HG03575 (cell line): Measurements from ENCODE around the gene MRPL41.
"Not testable (repeated sequence)": the region's sequence is repeated elsewhere in the genome, so short reads cannot be mapped to it uniquely, and the experiment has no call there.

ENCODE experiments used
- ATAC-seq: cut with Tn5 transposase; IDR thresholded peaks from one replicate; pipeline ENCODE4 v1.9.1; 2021; ENCODE audit not compliant: unreplicated experiment, insufficient number of reproducible peaks, low FRiP score; ENCODE audit errors: extremely low read depth

Gene MRPL41

DNA sequence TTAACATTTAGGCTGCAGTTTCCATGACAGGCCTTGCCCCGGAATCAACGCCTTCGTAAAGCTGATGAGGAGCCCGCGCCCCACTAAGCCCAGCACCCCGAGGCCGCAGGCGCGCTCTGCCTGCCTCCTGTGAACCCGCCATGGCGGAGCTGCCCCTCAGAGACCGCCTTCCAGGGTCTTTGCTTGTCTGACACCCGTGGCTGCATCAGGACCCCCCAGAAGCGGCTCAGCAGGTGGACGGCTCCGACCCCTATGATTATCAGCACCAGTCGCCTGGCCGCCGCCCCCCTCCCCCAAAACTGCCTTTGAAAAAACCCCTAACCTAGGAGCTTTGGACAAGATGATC, 27.6 kb downstream of the MRPL41 start:
- no peak for ATAC-seq

DNA sequence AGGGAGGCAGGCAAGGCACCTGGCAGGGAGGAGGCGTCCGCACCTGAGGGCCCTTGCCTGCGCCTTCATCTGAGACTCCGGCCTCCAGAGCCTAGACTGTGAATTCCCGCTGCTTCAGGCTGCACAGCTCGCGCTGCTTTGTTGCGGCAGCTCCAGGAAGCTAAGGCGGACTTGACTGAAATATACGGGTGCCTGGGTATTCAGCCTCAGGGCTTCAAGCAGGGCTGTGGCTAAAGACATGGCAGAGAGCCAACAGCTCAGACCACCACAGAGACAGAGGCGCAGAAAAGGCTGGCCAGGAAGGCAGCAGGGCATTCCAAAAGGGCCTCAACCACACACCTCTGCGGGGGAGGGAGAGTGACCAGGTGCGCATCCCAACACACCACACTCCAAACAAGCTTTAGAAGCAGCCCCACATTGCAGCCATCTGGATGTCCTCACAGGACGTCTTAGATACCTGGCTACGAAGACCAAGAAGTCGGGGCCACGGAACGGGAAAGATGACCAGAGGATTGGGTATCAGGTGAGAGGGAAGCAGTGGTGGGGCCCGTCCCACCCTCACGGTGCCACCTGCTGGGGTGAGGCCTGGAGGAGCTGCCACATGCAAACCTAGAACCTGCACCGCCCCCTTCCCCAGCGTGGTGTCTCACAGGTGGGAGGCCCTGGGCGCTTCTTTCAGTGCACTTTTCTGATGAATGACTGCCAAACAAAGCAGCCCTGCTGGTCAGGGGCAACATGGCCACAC, 28.7 kb downstream of the MRPL41 start:
- ATAC-seq, result no peak

DNA sequence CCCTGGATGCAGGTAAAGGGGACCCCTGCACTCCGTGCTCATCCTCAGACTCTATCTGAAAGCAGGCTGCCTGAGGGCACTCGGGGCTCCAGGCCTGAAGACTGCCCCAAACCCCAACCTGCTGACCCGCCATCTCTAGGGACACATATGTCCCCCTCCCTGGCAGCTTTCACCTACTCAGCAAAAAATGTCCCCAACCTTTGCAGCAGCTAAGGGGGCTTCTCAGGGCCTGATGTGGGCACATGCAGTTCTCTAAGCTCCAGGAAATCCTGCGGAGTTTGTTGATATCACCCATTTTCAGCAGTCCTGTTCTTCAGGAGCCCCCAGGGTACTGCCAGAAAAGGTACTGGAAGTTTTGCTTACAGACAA, 29.3 kb downstream of the MRPL41 start:
- ATAC-seq, result no peak

DNA sequence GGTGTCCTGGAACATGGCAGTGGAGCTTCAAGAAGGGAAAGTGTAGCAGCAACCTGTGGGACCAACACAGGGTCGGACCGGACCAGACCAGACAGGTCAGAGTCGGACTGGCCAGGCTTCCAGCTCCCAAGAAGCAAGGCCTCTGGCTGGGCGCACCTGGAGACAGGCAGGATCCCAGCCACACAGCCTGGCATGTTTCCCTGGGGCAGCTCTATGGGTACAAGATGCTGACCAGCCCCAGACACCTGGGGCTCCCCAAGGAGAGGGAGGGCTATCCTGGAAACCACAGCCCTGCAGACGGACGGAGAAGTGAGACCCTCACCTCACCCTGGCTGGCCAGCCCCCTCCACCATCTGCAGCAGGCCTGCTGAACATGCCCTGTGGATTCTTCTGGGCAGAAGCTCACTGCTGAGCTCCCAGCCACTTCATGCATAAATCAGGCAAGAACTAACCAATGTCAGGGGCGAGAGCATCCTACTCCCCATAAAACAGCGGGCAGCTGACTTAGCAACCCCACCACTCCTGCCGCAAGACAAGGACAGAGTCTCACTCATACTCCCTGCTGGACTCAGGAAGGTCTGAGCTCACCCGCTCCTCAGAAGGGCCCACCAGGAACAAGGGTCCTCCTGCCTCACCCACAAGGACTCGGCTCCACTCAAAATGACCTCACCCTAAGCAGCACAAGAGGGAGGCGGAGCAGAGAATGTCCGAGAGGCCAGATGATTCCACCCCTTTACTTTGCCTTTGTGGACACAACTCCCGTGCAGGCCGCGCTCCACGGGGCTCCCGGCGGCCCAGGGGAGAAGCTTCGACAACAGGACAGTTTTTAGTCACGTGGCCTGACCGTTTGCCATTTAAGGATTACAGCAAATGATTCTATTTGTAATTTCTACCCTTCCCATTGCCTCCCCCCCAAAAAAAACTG, 29.9 kb downstream of the MRPL41 start:
- no peak for ATAC-seq

DNA sequence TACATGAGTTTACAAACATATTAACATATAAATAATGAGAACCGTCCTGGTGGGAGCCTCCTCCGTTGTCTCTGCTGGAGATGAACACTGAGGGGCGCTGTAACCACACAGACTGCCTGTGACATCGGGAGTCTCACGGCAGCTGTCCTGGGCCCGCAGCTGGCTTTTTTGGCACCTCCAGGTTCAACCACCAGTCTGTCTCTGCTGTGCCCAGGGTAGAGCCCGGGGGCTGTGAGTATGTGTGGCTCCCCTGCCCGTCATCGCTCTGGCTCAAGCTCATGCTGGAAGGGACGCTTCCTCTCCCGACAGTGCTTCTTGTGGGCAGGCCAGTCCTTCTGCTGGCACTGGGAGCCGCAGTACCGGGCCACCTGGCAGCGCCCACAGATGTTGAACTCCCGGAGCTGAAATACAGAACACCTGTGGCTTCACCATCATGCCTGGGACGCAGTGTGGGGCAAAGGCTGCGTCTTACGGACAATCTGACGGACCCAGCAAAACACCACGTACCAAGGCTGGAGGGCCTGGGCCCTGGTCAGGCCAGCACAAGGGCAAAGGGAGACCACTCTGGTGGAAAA, 30.7 kb downstream of the MRPL41 start:
- no peak for ATAC-seq

DNA sequence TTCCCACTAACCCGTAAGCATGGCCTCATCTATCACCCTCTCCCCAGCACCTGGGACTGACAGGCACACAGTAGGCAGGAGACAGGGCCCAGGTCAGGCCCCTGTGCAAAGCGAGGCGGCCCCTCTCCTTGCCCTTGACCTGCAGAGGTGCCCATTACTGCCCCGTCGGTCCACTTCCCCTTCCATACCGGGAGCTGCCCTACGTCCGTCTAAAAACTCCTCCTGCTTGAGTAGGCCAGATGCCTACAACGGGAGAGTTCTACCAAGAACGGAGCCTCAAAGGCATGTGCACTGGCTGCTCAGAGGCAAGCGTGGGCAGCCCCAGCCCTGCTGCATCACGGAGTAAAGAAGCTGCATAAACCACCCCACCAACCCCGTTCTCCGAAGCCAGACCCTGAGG, 31.7 kb downstream of the MRPL41 start:
- ATAC-seq, result no peak

DNA sequence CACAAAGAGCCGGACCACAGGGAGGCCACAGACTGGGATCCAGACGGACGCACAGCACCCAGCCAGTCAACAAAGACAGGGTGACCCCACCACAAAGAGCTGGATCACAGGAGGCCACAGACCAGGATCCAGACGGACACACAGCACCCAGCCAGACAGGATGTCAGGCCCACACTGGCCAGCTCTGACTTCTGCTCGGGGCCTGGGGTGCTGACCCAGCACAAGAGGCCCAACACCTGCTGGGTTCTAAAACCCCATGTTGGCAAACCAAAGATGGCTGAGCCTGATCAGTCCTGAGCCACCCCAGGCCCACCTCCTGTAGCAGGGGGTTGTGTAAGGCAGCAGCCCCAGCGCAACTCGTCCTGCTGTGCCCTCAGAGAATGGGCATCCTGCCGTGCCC, 32.3 kb downstream of the MRPL41 start:
- ATAC-seq, result no peak

DNA sequence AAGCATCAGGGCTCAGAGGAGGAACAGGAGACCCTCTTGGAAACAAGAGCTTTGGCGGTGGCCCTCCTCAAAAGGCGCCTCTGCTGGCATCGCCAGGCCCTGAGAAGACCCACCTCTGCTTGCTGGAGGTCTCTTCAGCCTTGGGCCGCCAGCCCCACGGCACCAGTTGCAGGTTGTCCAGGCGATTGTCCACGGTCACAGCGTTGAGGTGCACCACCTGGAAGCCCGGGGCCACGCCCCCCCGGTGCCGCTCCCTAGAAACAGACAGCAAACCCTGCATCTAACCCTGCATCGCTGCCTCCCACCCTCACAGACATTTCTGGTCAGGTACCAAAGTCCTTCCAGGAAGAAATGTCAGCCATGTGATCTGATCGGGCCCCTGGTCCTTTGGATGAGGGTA, 35.2 kb downstream of the MRPL41 start:
- no peak for ATAC-seq

DNA sequence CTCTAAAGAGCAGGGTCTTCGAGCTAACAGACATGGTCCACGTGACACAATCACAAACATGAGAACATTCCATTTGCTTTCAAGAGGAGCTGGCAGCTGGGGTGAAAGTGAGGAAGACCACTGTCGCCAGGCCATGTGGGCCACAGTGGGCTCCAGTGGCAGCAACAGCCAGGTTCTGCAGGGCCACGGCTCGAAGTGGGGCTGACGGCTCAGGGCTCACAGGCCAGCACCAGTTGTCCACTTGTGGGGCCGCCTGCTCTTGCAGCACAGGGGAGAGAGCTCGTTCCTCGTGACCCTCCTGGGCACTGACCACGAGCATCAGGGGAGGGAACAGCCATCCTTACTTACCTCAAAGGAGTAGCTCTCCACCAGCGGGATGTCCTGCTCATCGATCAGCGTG, 36.6 kb downstream of the MRPL41 start:
- ATAC-seq, result no peak

DNA sequence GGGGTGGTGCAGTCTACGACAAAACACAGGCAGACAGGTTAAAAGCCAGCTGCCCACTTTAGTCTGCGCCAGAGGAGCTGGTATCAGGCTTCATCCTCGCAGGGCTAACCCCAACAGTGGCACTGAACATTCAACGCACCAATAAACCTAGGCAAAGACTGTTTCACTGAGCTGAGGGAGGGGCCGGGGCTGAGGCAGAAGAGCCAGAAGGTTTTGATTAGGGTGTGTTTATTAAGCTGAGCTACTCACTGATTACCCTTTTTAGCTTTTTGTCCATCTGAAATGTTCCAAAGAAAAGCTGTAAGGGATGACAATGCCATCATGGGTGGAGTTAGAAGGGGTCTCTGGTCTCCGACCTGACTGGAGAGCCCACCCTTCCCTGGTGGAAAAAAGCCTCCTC, 37.2 kb downstream of the MRPL41 start:
- no peak for ATAC-seq

DNA sequence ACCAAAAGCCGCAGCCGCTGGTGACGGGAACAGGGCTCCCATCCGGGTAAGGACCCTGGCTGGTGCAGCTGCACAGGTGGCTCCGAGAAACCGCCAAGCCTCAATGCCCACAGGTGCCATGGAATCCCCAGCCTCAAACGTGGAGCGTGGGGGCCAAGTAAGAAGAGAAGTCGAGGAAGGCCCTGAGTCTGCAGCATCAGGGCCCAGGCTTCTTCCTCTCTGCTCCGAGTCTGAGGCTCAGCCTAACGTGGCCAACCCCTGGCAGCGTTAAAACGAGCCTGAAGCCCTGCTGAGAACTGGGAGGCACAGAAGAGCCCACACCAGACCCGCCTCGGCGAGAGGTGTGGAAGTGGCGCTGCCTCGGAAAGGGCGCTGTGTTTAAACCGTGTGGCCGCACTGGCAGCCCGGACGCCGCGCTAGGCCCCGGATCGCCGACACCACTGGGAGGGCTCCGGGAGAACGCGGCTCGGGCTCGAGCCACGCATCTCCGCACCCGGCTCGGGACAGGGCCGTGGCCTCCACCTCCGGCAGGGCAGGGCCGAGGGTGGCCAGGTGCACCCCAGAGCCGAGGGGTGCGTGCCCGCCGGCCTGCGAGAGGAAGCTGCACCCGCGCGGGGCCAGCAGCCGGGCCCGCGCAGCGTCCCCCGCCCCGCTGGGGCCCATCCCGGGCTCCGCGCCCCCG, 37.9 kb downstream of the MRPL41 start:
- ATAC-seq, result no peak

DNA sequence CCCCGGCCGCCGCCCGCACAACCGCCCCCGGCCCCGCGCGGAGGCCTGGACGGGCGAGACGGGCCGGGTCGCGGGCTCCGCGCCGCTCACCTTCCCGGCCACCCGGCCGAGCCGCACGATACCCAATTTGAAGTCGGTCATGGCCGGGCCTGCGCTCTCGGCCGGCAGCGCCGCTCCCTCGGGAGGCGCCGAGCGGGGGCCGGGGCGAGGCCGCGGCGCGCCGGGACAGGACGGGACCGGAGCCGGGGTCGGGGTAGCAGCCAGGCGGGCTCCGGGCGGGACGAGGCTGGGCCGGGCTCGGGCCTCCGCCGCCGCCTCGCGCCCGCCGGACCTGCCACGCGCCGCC, 38.4 kb downstream of the MRPL41 start:
- no peak for ATAC-seq

DNA sequence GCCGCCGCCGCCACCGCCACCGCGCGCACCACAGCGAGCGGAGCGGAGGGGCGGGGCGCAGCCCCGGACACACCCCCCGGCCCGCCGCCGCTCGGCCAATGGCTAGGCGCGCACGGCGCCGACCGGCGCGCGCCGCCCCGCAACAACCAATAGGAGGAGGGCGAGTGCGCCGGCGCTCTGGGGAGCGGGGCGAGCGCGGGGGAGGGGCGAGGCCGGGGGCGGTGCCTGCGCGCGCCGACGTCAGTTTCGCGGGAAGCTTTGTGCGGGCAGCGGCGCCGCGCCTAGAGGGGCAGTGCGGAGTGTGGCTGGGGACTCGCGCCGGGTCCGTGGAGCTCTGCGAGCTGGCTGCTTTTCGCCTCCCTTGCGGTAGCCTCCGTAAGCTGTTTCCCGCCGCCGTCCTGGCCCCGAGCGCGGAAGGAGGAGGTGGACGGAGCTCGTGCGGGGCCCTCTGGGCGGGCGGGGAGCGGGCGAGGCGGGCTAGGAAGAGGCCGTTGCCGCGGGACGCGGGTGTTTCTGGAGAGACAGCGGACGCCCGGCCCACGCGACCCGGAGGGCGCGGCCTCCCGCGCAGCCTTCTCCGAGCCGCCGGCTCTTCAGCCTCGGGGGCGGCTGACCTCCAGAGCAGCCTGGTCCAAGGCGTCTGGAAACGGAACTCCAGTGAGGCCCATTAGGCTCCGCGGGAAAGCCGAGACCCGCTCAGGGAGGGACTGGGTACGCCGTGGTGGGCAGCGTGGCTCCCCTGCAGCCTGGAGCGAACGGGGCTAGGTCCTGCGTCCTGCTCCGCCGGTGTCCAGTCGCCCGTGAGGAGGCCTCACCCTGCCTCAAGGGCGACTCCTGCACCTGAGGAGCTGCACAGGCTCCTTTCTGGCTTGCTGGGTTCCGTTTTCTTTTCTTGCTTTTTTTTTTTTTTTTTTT, 39.0 kb downstream of the MRPL41 start, which contains the start of gene ZMYND19:
Gene ZMYND19 (minus strand): TSS at position 44 of the 915 bp plus-strand sequence. CDS start 249 bp downstream, outside the sequence.
- ATAC-seq, result no peak

DNA sequence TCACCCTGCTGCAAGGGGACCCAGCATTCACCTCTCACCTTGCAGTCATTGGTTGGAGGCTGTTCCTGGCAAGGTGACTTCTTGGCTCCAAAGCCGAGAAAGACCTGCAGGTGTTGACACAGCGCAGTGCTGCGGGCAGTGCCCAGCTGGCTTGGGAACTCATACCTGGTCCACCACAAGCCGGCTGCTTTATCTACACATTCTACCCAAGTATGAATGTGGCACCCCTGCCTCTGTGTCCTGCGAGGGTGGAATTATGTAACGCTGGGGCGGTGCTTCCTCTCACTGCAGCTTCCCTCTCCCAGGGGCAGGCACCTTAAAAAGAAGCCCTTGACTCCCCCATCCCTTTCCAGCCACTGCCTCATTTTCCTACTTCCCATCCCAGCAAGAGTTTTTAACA, 41.1 kb downstream of the MRPL41 start:
- ATAC-seq, result no peak

DNA sequence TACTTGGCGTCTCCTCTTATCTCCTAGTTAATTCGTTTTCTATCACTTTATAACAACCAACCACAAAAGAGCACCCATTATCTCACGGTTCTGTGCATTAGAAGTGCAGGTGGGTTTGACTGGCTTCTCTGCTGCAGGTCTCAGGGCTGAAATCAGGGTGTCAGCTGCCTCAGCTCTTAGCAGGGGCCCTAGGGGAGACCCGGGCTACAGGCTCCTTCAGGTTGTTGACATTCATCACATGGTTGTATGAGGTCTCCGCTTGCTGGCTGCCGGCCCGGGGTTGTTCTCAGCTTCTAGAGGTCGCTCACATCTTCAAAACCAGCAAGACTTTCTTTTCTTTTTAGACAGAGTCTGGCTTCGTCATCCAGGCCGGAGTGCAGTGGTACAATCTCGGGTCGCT, 41.5 kb downstream of the MRPL41 start:
- ATAC-seq, result no peak

DNA sequence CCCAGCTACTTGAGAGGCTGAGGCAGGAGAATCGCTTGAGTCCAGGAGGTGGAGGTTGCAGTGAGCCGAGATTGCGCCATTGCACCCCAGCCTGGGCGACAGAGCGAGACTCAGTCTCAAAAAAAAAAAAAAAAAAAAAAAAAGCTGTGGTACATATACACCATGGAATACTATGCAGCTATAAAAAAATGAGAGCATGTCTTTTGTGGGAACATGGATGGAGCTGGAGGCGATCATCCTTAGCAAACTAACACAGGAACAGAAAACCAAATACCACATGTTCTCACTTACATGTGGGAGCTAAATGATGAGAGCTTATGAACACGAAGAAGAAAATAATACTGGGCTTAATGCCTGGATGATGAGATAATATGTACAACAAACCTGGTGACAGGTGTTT, 44.9 kb downstream of the MRPL41 start:
- ATAC-seq, result not testable (repeated sequence)

DNA sequence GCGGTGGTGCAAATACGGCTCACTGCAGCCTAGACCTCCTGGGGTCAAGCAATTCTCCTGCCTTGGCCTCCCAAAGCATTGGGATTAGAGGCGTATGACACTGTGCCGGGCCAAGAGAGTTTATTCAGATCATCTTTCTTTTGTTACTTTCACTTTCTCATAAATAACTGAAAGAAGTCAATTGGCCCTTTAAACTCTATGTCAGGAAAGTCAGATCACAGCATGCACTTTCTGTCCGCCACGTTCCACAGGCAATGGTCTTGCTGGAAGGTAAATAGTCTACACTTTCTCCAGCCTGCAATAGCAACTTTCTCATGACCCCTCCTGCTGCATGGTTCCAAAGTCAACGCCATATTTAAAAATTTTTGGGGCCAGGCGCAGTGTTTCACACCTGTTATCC, 47.3 kb downstream of the MRPL41 start:
- ATAC-seq, result no peak
